Karpas-422 (cell line): Measurements from ENCODE around the gene CDKN2B-AS1. TPM values are rescaled to one million over a fixed set of nuclear protein-coding genes. Genes with fewer than 3 reads are reported as not detected.

Experiments
- DNase-seq: peaks from one replicate; pipeline ENCODE4 v3.0.0-alpha.2; 2015
- H2AFZ ChIP-seq: fragments of 200-600 bp; sonication (generic); 2 replicates; pipeline ENCODE4 v1.6.1; 2014; ENCODE audit warnings: antibody characterized with exemption, low read length, mixed read lengths
- H3K27ac ChIP-seq: fragments of 200-600 bp; sonication (generic); 2 replicates; pipeline ENCODE4 v1.5.1; 2014; ENCODE audit warnings: mild to moderate bottlenecking, low read length, moderate library complexity
- H3K27me3 ChIP-seq: fragments of 200-600 bp; sonication (generic); 2 replicates; pipeline ENCODE4 v1.6.1; 2014; ENCODE audit warnings: low read length, mixed read lengths
- H3K36me3 ChIP-seq: fragments of 200-600 bp; sonication (generic); 2 replicates; pipeline ENCODE4 v1.6.1; 2014; ENCODE audit warnings: low read length, mixed read lengths; ENCODE audit not compliant: insufficient read depth
- H3K4me1 ChIP-seq: fragments of 200-600 bp; sonication (generic); 2 replicates; pipeline ENCODE4 v1.6.1; 2014; ENCODE audit warnings: mild to moderate bottlenecking, low read length, mixed read lengths
- H3K4me2 ChIP-seq: fragments of 200-600 bp; sonication (generic); 2 replicates; pipeline ENCODE4 v1.6.1; 2014; ENCODE audit warnings: low read length, low read depth, mild to moderate bottlenecking; ENCODE audit not compliant: poor library complexity, severe bottlenecking
- H3K4me3 ChIP-seq: fragments of 200-600 bp; sonication (generic); 2 replicates; pipeline ENCODE4 v1.5.1; 2014; ENCODE audit warnings: mild to moderate bottlenecking, antibody characterized with exemption, low read length, mixed read lengths
- H3K79me2 ChIP-seq: fragments of 200-600 bp; sonication (generic); 2 replicates; pipeline ENCODE4 v1.6.1; 2014; ENCODE audit warnings: mild to moderate bottlenecking, low read length, mixed read lengths
- H3K9ac ChIP-seq: fragments of 200-600 bp; sonication (generic); 2 replicates; pipeline ENCODE4 v1.6.0; 2014; ENCODE audit warnings: low read length
- H3K9me2 ChIP-seq: fragments of 200-600 bp; sonication (generic), shearing (Covaris generic); replicated peaks from 2 replicates; pipeline ENCODE4 v1.6.0; 2014; ENCODE audit warnings: mild to moderate bottlenecking, low read length, moderate library complexity; ENCODE audit not compliant: insufficient read depth
- H3K9me3 ChIP-seq: fragments of 300-700, 200-600 bp; sonication (generic); 2 replicates; pipeline ENCODE4 v1.6.1; 2014; ENCODE audit warnings: low read length, mixed read lengths
- H4K20me1 ChIP-seq: fragments of 200-600 bp; sonication (generic); 2 replicates; pipeline ENCODE4 v1.6.1; 2014; ENCODE audit warnings: mild to moderate bottlenecking, antibody characterized with exemption, low read length, low read depth; ENCODE audit not compliant: insufficient read depth
- total RNA-seq: library from RNA; depleted of rRNA; stranded (reverse); fragments of >200 nt; shearing (Covaris generic); gene quantifications from 2 replicates; pipeline ENCODE4 v1.2.3, GENCODE V29; 2014; ENCODE audit warnings: low replicate concordance

Gene CDKN2B-AS1
- total RNA-seq, 1 experiment from 2014 or later: 35.3 TPM

GRCh38 chr9:22100626-22101025, 106.0 kb downstream of the CDKN2B-AS1 start:
- Histone ChIP-seq H3K4me3 (no peak overlapping the region), H3K27me3 (no peaks in the 10 kb centered on the region), H3K4me1 (peaks cover 15% of the 10 kb centered on the region), H2AFZ (no peak overlapping the region), H4K20me1 (no peaks in the 10 kb centered on the region), H3K27ac (no peak overlapping the region), H3K9me3 (no peaks in the 10 kb centered on the region), H3K9ac (no peak overlapping the region), H3K9me2 (no peaks in the 10 kb centered on the region), H3K4me2 (no peak overlapping the region), H3K79me2 (no peaks in the 10 kb centered on the region), H3K36me3 (no peaks in the 10 kb centered on the region)
- DNase-seq: peak; percentile 53

GRCh38 chr9:22102146-22103053, 107.8 kb downstream of the CDKN2B-AS1 start:
- Histone ChIP-seq H3K79me2 (no peaks in the 10 kb centered on the region), H3K4me1 (peaks cover 19% of the 10 kb centered on the region), H3K9me3 (no peaks in the 10 kb centered on the region), H3K9me2 (no peaks in the 10 kb centered on the region), H2AFZ (no peak overlapping the region), H3K27ac (no peak overlapping the region), H3K36me3 (no peaks in the 10 kb centered on the region), H4K20me1 (no peaks in the 10 kb centered on the region), H3K9ac (no peak overlapping the region), H3K4me3 (no peak overlapping the region), H3K4me2 (no peak overlapping the region), H3K27me3 (no peaks in the 10 kb centered on the region)
- DNase-seq: no peak

- no peaks in the 10 kb centered on the region for H3K9me3 ChIP-seq
- H2AFZ ChIP-seq: no peak overlapping the region
- H3K9ac ChIP-seq: no peak overlapping the region
- H4K20me1 ChIP-seq: no peaks in the 10 kb centered on the region
- no peaks in the 10 kb centered on the region for H3K79me2 ChIP-seq
- H3K36me3 ChIP-seq: no peaks in the 10 kb centered on the region
- peaks cover 19% of the 10 kb centered on the region for H3K4me1 ChIP-seq
- no peaks in the 10 kb centered on the region for H3K27me3 ChIP-seq
- H3K9me2 ChIP-seq: no peaks in the 10 kb centered on the region
- no peak overlapping the region for H3K4me3 ChIP-seq
- no peak overlapping the region for H3K27ac ChIP-seq
- no peak for DNase-seq
- H3K4me2 ChIP-seq: no peak overlapping the region
Observed at GRCh38 chr9:22103685-22104575, 109.3 kb downstream of the CDKN2B-AS1 start.

- H3K9me3 ChIP-seq: no peaks in the 10 kb centered on the region
- H2AFZ ChIP-seq: no peak overlapping the region
- H3K9ac ChIP-seq: no peak overlapping the region
- H3K27ac ChIP-seq: peak overlapping the region; percentile 29; the same call in 1 of the 2 replicates
- H3K4me3 ChIP-seq: 0 out of 2 replicates have a peak overlapping the region, but pooled peaks have one; percentile 5
- H4K20me1 ChIP-seq: no peaks in the 10 kb centered on the region
- H3K79me2 ChIP-seq: no peaks in the 10 kb centered on the region
- no peaks in the 10 kb centered on the region for H3K27me3 ChIP-seq
- H3K4me2 ChIP-seq: peak overlapping the region; percentile 58
- DNase-seq: peak; percentile 89
- H3K4me1 ChIP-seq: peaks cover 19% of the 10 kb centered on the region
- H3K9me2 ChIP-seq: no peaks in the 10 kb centered on the region
- H3K36me3 ChIP-seq: no peaks in the 10 kb centered on the region
Observed at GRCh38 chr9:22105005-22105722, 110.6 kb downstream of the CDKN2B-AS1 start.

GRCh38 chr9:22107202-22108045, 112.8 kb downstream of the CDKN2B-AS1 start:
- Histone ChIP-seq H3K4me2 (no peak overlapping the region), H3K79me2 (no peaks in the 10 kb centered on the region), H3K9ac (no peak overlapping the region), H3K9me3 (no peaks in the 10 kb centered on the region), H3K27me3 (no peaks in the 10 kb centered on the region), H4K20me1 (no peaks in the 10 kb centered on the region), H3K4me1 (peaks cover 19% of the 10 kb centered on the region), H3K9me2 (no peaks in the 10 kb centered on the region), H3K36me3 (no peaks in the 10 kb centered on the region), H2AFZ (no peak overlapping the region), H3K4me3 (no peak overlapping the region), H3K27ac (no peak overlapping the region)
- DNase-seq: no peak

- H3K79me2 ChIP-seq: no peaks in the 10 kb centered on the region
- no peaks in the 10 kb centered on the region for H3K9me2 ChIP-seq
- H3K9ac ChIP-seq: no peak overlapping the region
- H4K20me1 ChIP-seq: no peaks in the 10 kb centered on the region
- no peak overlapping the region for H3K4me2 ChIP-seq
- H3K36me3 ChIP-seq: no peaks in the 10 kb centered on the region
- DNase-seq: no peak
- H3K27me3 ChIP-seq: no peaks in the 10 kb centered on the region
- H2AFZ ChIP-seq: no peak overlapping the region
- H3K4me1 ChIP-seq: peaks cover 19% of the 10 kb centered on the region
- H3K4me3 ChIP-seq: no peak overlapping the region
- no peak overlapping the region for H3K27ac ChIP-seq
- H3K9me3 ChIP-seq: no peaks in the 10 kb centered on the region
Observed at GRCh38 chr9:22108581-22109370, 114.2 kb downstream of the CDKN2B-AS1 start.
